HUES64 (cell line): Measurements from ENCODE around the gene CYP26A1.

ENCODE experiments used
- H3K27ac ChIP-seq: 2 replicates; pipeline ENCODE4 v1.7.0; 2013; ENCODE audit warnings: low read depth, low read length, inconsistent platforms
- H3K27me3 ChIP-seq: 2 replicates; pipeline ENCODE4 v1.6.1; 2013; ENCODE audit warnings: mild to moderate bottlenecking, low read length; ENCODE audit not compliant: insufficient read depth
- H3K36me3 ChIP-seq: 2 replicates; pipeline ENCODE4 v1.6.1; 2013; ENCODE audit warnings: mild to moderate bottlenecking, low read length; ENCODE audit not compliant: insufficient read depth
- H3K4me1 ChIP-seq: 2 replicates; pipeline ENCODE4 v1.6.1; 2013; ENCODE audit warnings: mild to moderate bottlenecking, low read length, moderate library complexity; ENCODE audit not compliant: insufficient read depth
- H3K4me3 ChIP-seq: 2 replicates; pipeline ENCODE4 v1.5.1; 2013; ENCODE audit warnings: mild to moderate bottlenecking, low read length, moderate library complexity
- H3K9ac ChIP-seq: 2 replicates; pipeline ENCODE4 v1.6.1; 2013; ENCODE audit warnings: mild to moderate bottlenecking, low read depth, low read length
- H3K9me3 ChIP-seq: 2 replicates; pipeline ENCODE4 v1.6.1; 2013; ENCODE audit warnings: low read depth, low read length; ENCODE audit not compliant: insufficient read depth
- WGBS: fragments of 150-250, 120-280 bp; methylation state at CpG from one replicate; pipeline ENCODE4 v1.1.7; 2013; ENCODE audit warnings: missing lambda C conversion rate; 5-methylcytosine and 5-hydroxymethylcytosine counted together

CYP26A1 gene

GRCh38 chr10:93072713-93073538, 767 bp upstream of the CYP26A1 start:
- H3K27me3 ChIP-seq: peaks cover 94% of the 10 kb centered on the region

GRCh38 chr10:93074147-93074596, 479 bp downstream of the CYP26A1 start:
- H3K4me3 ChIP-seq: peak overlapping the region; percentile 69
- peaks cover 82% of the 10 kb centered on the region for H3K27me3 ChIP-seq
- peaks cover 20% of the 10 kb centered on the region for H3K4me1 ChIP-seq
- H3K9ac ChIP-seq: peak overlapping the region; percentile 56
- H3K27ac ChIP-seq: no peak overlapping the region
- WGBS: under 1% methylated on average over 40 of the region's 40 CpGs
- no peaks in the 10 kb centered on the region for H3K9me3 ChIP-seq
- H3K36me3 ChIP-seq: peaks cover 13% of the 10 kb centered on the region

More at GRCh38 chr10:93072713-93073538, 767 bp upstream of the CYP26A1 start:
- no peak overlapping the region for H3K9ac ChIP-seq
- no peak overlapping the region for H3K27ac ChIP-seq
- peaks cover 13% of the 10 kb centered on the region for H3K36me3 ChIP-seq
- peak overlapping the region; percentile 69 for H3K4me3 ChIP-seq
- no peaks in the 10 kb centered on the region for H3K9me3 ChIP-seq
- WGBS: 3% methylated on average over 34 of the region's 34 CpGs
- H3K4me1 ChIP-seq: peaks cover 23% of the 10 kb centered on the region

- peaks cover 20% of the 10 kb centered on the region for H3K4me1 ChIP-seq
- WGBS: under 1% methylated on average over 67 of the region's 67 CpGs
- H3K4me3 ChIP-seq: peak overlapping the region; percentile 69
- no peaks in the 10 kb centered on the region for H3K9me3 ChIP-seq
- H3K9ac ChIP-seq: peak overlapping the region; percentile 56
- H3K36me3 ChIP-seq: peaks cover 13% of the 10 kb centered on the region
- peaks cover 76% of the 10 kb centered on the region for H3K27me3 ChIP-seq
- H3K27ac ChIP-seq: no peak overlapping the region
Measured at GRCh38 chr10:93074597-93075368, 1.1 kb downstream of the CYP26A1 start.

- no peaks in the 10 kb centered on the region for H3K9me3 ChIP-seq
- peak overlapping the region; percentile 69 for H3K4me3 ChIP-seq
- WGBS: 11% methylated on average over 25 of the region's 25 CpGs
- H3K4me1 ChIP-seq: peaks cover 23% of the 10 kb centered on the region
- H3K27ac ChIP-seq: no peak overlapping the region
- H3K27me3 ChIP-seq: peaks cover 68% of the 10 kb centered on the region
- peak overlapping the region; percentile 56 for H3K9ac ChIP-seq
- H3K36me3 ChIP-seq: peaks cover 13% of the 10 kb centered on the region
Measured at GRCh38 chr10:93075369-93076221, 1.9 kb downstream of the CYP26A1 start.

- Histone ChIP-seq H3K27me3 (peaks cover 55% of the 10 kb centered on the region), H3K4me3 (peak overlapping the region; percentile 69), H3K36me3 (peaks cover 13% of the 10 kb centered on the region), H3K27ac (no peak overlapping the region), H3K9me3 (no peaks in the 10 kb centered on the region), H3K4me1 (peaks cover 20% of the 10 kb centered on the region), H3K9ac (no peak overlapping the region)
- WGBS: 73% methylated on average over 2 of the region's 2 CpGs
Measured at GRCh38 chr10:93076871-93077270, 3.2 kb downstream of the CYP26A1 start.

- no peak overlapping the region for H3K9ac ChIP-seq
- H3K4me3 ChIP-seq: no peak overlapping the region
- 84% methylated on average over 5 of the region's 5 CpGs for WGBS
- H3K27ac ChIP-seq: no peak overlapping the region
- peaks cover 13% of the 10 kb centered on the region for H3K36me3 ChIP-seq
- peaks cover 16% of the 10 kb centered on the region for H3K4me1 ChIP-seq
- no peaks in the 10 kb centered on the region for H3K9me3 ChIP-seq
- H3K27me3 ChIP-seq: peaks cover 45% of the 10 kb centered on the region
Measured at GRCh38 chr10:93077860-93078337, 4.2 kb downstream of the CYP26A1 start.

GRCh38 chr10:93079663-93080349, 6.1 kb downstream of the CYP26A1 start:
- peaks cover 13% of the 10 kb centered on the region for H3K36me3 ChIP-seq
- H3K27me3 ChIP-seq: peaks cover 26% of the 10 kb centered on the region
- H3K27ac ChIP-seq: no peak overlapping the region
- H3K9ac ChIP-seq: no peak overlapping the region
- 77% methylated on average over 9 of the region's 9 CpGs for WGBS
- H3K4me1 ChIP-seq: peaks cover 16% of the 10 kb centered on the region
- no peak overlapping the region for H3K4me3 ChIP-seq
- H3K9me3 ChIP-seq: no peaks in the 10 kb centered on the region

GRCh38 chr10:93080350-93081046, 6.8 kb downstream of the CYP26A1 start:
- H3K36me3 ChIP-seq: peaks cover 13% of the 10 kb centered on the region
- 66% methylated on average over 22 of the region's 22 CpGs for WGBS
- no peaks in the 10 kb centered on the region for H3K9me3 ChIP-seq
- no peak overlapping the region for H3K4me3 ChIP-seq
- H3K9ac ChIP-seq: no peak overlapping the region
- no peak overlapping the region for H3K27ac ChIP-seq
- H3K4me1 ChIP-seq: peaks cover 14% of the 10 kb centered on the region
- H3K27me3 ChIP-seq: peaks cover 19% of the 10 kb centered on the region

- Histone ChIP-seq H3K27me3 (peaks cover 10% of the 10 kb centered on the region), H3K9ac (no peak overlapping the region), H3K9me3 (no peaks in the 10 kb centered on the region), H3K4me3 (no peak overlapping the region), H3K4me1 (peaks cover 10% of the 10 kb centered on the region; the same call in 1 of the 2 replicates), H3K27ac (no peak overlapping the region), H3K36me3 (peaks cover 13% of the 10 kb centered on the region)
- 92% methylated on average over 3 of the region's 3 CpGs for WGBS
Measured at GRCh38 chr10:93081318-93081717, 7.6 kb downstream of the CYP26A1 start.

- H3K27ac ChIP-seq: no peak overlapping the region
- no peaks in the 10 kb centered on the region for H3K9me3 ChIP-seq
- H3K9ac ChIP-seq: no peak overlapping the region
- H3K4me3 ChIP-seq: no peak overlapping the region
- WGBS: 83% methylated on average over 10 of the region's 10 CpGs
- H3K4me1 ChIP-seq: peaks cover 5% of the 10 kb centered on the region; the same call in 1 of the 2 replicates
- peaks cover 8% of the 10 kb centered on the region for H3K36me3 ChIP-seq
- H3K27me3 ChIP-seq: peaks cover 5% of the 10 kb centered on the region
Measured at GRCh38 chr10:93081834-93082233, 8.1 kb downstream of the CYP26A1 start.
